Central memory CD8-positive, alpha-beta T cell (primary cell): Measurements from ENCODE around the gene AKTIP.
A peak's percentile ranks its signal among the peaks of the same experiment; 100 is the strongest.

ENCODE experiments used
- ATAC-seq: fragments of 150-1000 bp; cut with Tn5 transposase; replicated peaks from 2 replicates; pipeline ENCODE4 v1.10.0; 2022; ENCODE audit warnings: mild to moderate bottlenecking, moderate FRiP score, moderate number of reproducible peaks; ENCODE audit not compliant: poor library complexity, severe bottlenecking; ENCODE audit errors: extremely low read depth
- DNase-seq, 2 donors: peaks; one replicate each; pipeline ENCODE4 v3.0.0; 2021; ENCODE audit warnings: low spot score in 2 of 2
- H3K27ac Mint-ChIP-seq: one replicate; pipeline ENCODE4 v1.8.0; 2022; ENCODE audit warnings: low read depth, mild to moderate bottlenecking, moderate library complexity, mixed read lengths
- H3K27me3 Mint-ChIP-seq: one replicate; pipeline ENCODE4 v1.8.0; 2022; ENCODE audit warnings: mixed read lengths
- H3K36me3 Mint-ChIP-seq: one replicate; pipeline ENCODE4 v1.8.0; 2022; ENCODE audit warnings: mild to moderate bottlenecking, moderate library complexity, mixed read lengths; ENCODE audit not compliant: insufficient read depth
- H3K4me1 Mint-ChIP-seq: one replicate; pipeline ENCODE4 v1.8.0; 2022; ENCODE audit warnings: mixed read lengths
- H3K4me3 Mint-ChIP-seq: one replicate; pipeline ENCODE4 v1.8.0; 2022; ENCODE audit warnings: mild to moderate bottlenecking, moderate library complexity, mixed read lengths
- H3K9me3 Mint-ChIP-seq: one replicate; pipeline ENCODE4 v1.8.0; 2022; ENCODE audit warnings: mixed read lengths

AKTIP gene

GRCh38 chr16:53510704-53511070 is 7.7 kb upstream of the AKTIP start:
- Mint-ChIP-seq H3K9me3 (no peaks in the 10 kb centered on the region), H3K4me1 (peaks cover 50% of the 10 kb centered on the region), H3K36me3 (peaks cover 2% of the 10 kb centered on the region), H3K4me3 (no peak overlapping the region), H3K27me3 (no peaks in the 10 kb centered on the region), H3K27ac (peak overlapping the region; percentile 19)
- no peak for ATAC-seq
- no peak for DNase-seq

DNA sequence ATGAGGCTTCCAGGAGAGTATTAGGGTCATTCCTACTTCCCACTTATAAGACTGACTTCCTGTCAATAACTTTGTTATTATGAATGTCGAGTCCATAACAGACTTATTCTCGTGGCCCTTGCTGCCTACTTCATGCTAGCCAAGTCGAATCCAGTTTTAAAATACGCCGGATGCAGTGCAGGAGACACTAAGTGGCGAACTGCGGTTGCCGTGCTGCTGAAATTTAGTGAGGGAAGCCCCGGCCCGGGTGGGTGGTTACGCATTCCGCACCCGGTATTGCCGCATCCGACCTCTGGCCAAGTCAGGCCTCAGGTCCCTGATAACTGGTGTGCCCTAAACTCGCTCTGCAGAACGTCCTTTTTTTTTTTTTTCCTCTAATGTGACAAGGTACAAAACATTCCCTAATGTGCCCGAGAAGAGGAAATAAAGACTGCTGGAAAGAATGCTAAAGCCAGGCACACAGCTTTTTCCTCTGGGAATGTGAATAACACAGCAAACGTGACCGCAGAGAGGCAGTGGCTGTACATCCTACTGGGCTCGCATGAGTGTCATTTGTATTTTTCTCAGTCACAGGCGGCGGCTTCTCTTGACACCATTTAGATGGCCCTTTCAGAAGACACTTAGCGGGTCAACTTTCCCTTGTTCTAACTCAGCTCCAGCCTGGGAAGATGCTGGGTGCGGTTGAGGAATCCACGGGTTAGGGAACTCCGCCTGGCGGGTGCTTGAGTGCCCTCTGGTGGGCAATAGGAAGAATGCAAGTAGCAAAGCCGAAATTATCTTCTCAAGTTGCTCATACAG is 7.1 kb upstream of the AKTIP start:
- ATAC-seq: peak; percentile 49
- no peaks in the 10 kb centered on the region for H3K9me3 Mint-ChIP-seq
- H3K4me1 Mint-ChIP-seq: peaks cover 50% of the 10 kb centered on the region
- no peak overlapping the region for H3K27ac Mint-ChIP-seq
- DNase-seq: peak; percentile 23 to 39
- peaks cover 3% of the 10 kb centered on the region for H3K36me3 Mint-ChIP-seq
- H3K27me3 Mint-ChIP-seq: no peaks in the 10 kb centered on the region
- no peak overlapping the region for H3K4me3 Mint-ChIP-seq

GRCh38 chr16:53507464-53508179 is 4.6 kb upstream of the AKTIP start:
- H3K36me3 Mint-ChIP-seq: peaks cover 13% of the 10 kb centered on the region
- peaks cover 38% of the 10 kb centered on the region for H3K4me1 Mint-ChIP-seq
- no peaks in the 10 kb centered on the region for H3K27me3 Mint-ChIP-seq
- no peaks in the 10 kb centered on the region for H3K9me3 Mint-ChIP-seq
- no peak overlapping the region for H3K4me3 Mint-ChIP-seq
- no peak for ATAC-seq
- no peak overlapping the region for H3K27ac Mint-ChIP-seq
- DNase-seq: no peak

- Mint-ChIP-seq H3K4me3 (no peak overlapping the region), H3K27me3 (no peaks in the 10 kb centered on the region), H3K27ac (no peak overlapping the region), H3K36me3 (peaks cover 15% of the 10 kb centered on the region), H3K4me1 (peaks cover 40% of the 10 kb centered on the region), H3K9me3 (no peaks in the 10 kb centered on the region)
- DNase-seq (no peak), ATAC-seq (no peak)
Observed at GRCh38 chr16:53506254-53506653, 3.2 kb upstream of the AKTIP start.

- peaks cover 39% of the 10 kb centered on the region for H3K4me1 Mint-ChIP-seq
- H3K36me3 Mint-ChIP-seq: peaks cover 22% of the 10 kb centered on the region
Observed at GRCh38 chr16:53504665-53505064, 1.7 kb upstream of the AKTIP start.

GRCh38 chr16:53503991-53504663 is 1.1 kb upstream of the AKTIP start:
- Mint-ChIP-seq H3K36me3 (peaks cover 25% of the 10 kb centered on the region), H3K27ac (peak overlapping the region; percentile 92), H3K4me1 (peaks cover 39% of the 10 kb centered on the region), H3K9me3 (no peaks in the 10 kb centered on the region), H3K4me3 (peak overlapping the region; percentile 86), H3K27me3 (no peaks in the 10 kb centered on the region)
- DNase-seq (no peak), ATAC-seq (no peak)

More at GRCh38 chr16:53504665-53505064, 1.7 kb upstream of the AKTIP start:
- Mint-ChIP-seq H3K9me3 (no peaks in the 10 kb centered on the region), H3K27ac (peak overlapping the region; percentile 92), H3K4me3 (peak overlapping the region; percentile 86), H3K27me3 (no peaks in the 10 kb centered on the region)
- ATAC-seq: no peak
- no peak for DNase-seq

DNA sequence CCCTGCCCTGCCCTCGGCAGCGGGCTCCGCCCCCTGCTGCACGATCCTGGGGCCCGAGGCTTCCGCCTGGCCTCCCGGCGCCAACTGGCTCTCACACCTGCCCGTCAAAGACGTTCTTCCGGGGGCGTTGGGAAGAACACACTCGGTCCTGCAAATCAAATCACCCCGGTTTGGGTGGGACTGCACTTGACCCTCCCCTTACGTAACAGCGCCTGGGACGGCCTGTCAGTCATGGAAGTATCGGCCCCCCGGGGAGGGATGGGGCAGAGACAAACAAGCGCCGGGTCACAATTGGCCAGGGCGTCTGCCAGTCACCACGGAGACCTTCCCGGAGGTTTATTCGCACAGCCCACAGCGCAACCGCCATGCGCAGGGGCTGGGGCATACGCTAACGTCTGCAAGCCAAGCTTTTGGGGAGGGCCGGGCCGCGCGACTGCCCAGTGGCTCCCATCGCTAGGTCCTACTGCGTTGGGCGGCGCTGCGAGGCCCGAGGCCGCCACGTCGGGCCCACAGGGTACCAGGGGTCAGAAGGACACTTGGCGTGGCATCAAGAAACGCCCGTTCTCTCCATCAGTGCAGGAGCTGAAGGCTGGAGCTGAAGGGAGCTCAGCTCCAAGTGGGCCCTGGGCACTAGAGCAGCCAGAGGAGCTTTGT is 388 bp upstream of the AKTIP start:
- no peaks in the 10 kb centered on the region for H3K27me3 Mint-ChIP-seq
- H3K4me3 Mint-ChIP-seq: peak overlapping the region; percentile 86
- no peaks in the 10 kb centered on the region for H3K9me3 Mint-ChIP-seq
- ATAC-seq: peak; percentile 92
- DNase-seq: peak; percentile 96 to 99
- H3K4me1 Mint-ChIP-seq: peaks cover 43% of the 10 kb centered on the region
- H3K27ac Mint-ChIP-seq: peak overlapping the region; percentile 92
- H3K36me3 Mint-ChIP-seq: peaks cover 30% of the 10 kb centered on the region

DNA sequence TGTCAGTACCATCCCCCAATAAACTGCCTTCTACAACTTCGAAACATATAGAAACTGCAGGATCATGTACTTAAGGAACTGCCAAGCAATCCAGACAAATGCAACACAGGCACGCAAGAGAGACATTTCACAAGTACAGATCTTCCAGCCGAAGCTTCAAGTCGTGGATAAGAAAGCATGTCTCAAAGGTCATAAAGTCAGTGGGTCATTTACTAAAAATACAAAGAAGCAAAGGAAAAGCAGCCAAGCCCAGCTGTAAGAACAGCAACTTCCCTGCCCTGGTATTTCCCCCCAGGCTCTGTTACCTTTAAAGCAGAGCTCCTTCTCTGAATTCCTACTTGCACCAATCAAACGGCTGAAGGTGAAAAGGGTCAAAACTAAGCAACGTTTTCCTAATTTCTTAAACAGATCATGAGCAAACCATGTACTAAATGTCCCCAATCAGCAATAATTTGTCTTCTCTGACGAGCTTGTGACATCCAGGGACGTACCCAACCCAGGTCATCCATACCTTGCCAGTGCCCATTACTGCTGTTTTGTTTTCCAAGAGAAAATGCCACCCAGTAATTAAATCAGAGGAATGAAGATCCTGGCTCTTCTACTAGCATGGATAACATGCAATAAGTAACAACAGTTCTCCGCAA is 1.7 kb downstream of the AKTIP start:
- DNase-seq (no peak), ATAC-seq (no peak)
- Mint-ChIP-seq H3K27me3 (no peaks in the 10 kb centered on the region), H3K4me1 (peaks cover 52% of the 10 kb centered on the region), H3K36me3 (peaks cover 50% of the 10 kb centered on the region), H3K27ac (no peak overlapping the region), H3K9me3 (no peaks in the 10 kb centered on the region), H3K4me3 (peak overlapping the region; percentile 86)

- H3K9me3 Mint-ChIP-seq: no peaks in the 10 kb centered on the region
- H3K36me3 Mint-ChIP-seq: peaks cover 64% of the 10 kb centered on the region
- no peak overlapping the region for H3K4me3 Mint-ChIP-seq
- H3K4me1 Mint-ChIP-seq: peaks cover 45% of the 10 kb centered on the region
- no peaks in the 10 kb centered on the region for H3K27me3 Mint-ChIP-seq
- H3K27ac Mint-ChIP-seq: peak overlapping the region; percentile 55
- DNase-seq: no peak
- no peak for ATAC-seq
Observed at GRCh38 chr16:53498984-53499383, 4.0 kb downstream of the AKTIP start.

DNA sequence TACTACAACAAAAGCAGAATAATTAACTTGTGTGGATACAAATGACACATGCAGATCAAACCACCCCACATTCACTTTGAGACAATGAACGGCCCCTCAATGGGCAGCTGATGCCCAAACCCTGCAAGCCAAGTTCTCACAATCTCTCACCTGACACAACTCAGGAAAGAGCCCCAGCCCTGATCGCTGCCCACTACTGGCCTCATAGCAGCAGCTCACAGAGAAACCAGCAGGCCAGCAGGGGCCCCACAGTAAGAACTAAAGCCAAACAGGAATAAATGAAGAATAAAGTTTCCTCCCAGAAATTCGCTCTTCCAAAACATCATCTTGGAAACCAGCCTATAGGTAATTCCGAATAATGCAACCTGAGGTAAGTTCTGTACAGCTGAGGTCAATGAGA is 7.7 kb downstream of the AKTIP start:
- Mint-ChIP-seq H3K27ac (no peak overlapping the region), H3K9me3 (no peaks in the 10 kb centered on the region), H3K27me3 (no peaks in the 10 kb centered on the region), H3K36me3 (peaks cover 75% of the 10 kb centered on the region), H3K4me3 (no peak overlapping the region), H3K4me1 (peaks cover 30% of the 10 kb centered on the region)
- ATAC-seq: no peak
- no peak for DNase-seq

DNA sequence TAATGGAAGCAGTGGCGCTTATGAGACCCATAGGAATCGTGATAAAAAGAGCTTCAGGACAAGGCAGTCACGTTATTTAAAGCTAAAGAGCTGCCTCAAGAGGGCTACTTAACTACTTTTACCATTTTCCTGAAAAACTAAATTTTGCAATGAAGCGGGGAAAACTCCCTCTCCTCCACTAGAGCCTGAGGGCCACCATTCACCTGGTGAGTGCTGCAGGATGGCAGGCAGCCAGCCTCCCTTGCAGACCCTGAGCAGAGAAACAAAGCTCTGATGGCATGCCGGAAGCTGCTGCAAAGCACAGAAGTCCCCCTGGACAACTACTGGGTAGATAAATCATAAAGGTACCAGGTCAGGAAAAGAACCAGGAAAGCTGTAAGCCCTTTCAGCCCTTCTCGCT is 8.4 kb downstream of the AKTIP start:
- peaks cover 74% of the 10 kb centered on the region for H3K36me3 Mint-ChIP-seq
- no peak overlapping the region for H3K4me3 Mint-ChIP-seq
- no peak overlapping the region for H3K27ac Mint-ChIP-seq
- H3K9me3 Mint-ChIP-seq: no peaks in the 10 kb centered on the region
- H3K4me1 Mint-ChIP-seq: peaks cover 37% of the 10 kb centered on the region
- no peak for ATAC-seq
- no peaks in the 10 kb centered on the region for H3K27me3 Mint-ChIP-seq
- DNase-seq: no peak

DNA sequence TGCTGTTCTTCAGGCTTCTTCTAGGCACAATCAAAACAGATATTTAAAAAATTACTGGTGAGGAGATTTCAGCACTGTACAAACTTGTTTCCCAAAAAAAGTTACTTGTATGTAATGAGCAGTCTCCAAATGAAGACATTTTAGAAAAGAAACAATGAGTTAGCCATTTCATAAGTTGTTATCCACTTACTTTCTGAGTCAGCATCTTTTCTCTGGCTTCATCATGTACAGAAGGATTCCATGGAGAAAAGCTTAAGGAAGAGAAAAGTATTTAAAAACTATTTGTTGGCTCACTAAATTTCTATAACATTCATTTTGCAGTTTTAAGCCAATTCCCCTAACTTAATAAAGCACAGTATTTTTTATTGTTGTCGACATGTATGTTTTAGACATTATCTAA is 10.5 kb downstream of the AKTIP start:
- no peaks in the 10 kb centered on the region for H3K9me3 Mint-ChIP-seq
- H3K4me1 Mint-ChIP-seq: peaks cover 37% of the 10 kb centered on the region
- peaks cover 74% of the 10 kb centered on the region for H3K36me3 Mint-ChIP-seq

More for the DNA sequence above, 10.5 kb downstream of the AKTIP start:
- no peak for ATAC-seq
- Mint-ChIP-seq H3K4me3 (no peak overlapping the region), H3K27me3 (no peaks in the 10 kb centered on the region), H3K27ac (no peak overlapping the region)
- DNase-seq: no peak
